Measurements from ENCODE around the gene GOLGA8J. TPM values are rescaled to one million over a fixed set of nuclear protein-coding genes. Genes with fewer than 3 reads are reported as not detected.

The GOLGA8J gene

Small RNA genes within 50 kb of the gene (small RNA-seq; reads per million reads assigned to genes)
- not detected for gene RF00096 (ENCODE audit: insufficient read depth)
- not detected for gene RN7SL673P (ENCODE audit: insufficient read depth)

Data from mesendoderm (in vitro differentiated cells).